ENCODE results near the gene WASF2. TPM values are rescaled to one million over a fixed set of nuclear protein-coding genes. Genes with fewer than 3 reads are reported as not detected.

Gene WASF2
- total and polyA plus RNA-seq, 2 of the 13 experiments (the other 11 are each of a cell fraction or from before 2014, with no cell fraction given), result 10.4 to 27.7 TPM

DNA sequence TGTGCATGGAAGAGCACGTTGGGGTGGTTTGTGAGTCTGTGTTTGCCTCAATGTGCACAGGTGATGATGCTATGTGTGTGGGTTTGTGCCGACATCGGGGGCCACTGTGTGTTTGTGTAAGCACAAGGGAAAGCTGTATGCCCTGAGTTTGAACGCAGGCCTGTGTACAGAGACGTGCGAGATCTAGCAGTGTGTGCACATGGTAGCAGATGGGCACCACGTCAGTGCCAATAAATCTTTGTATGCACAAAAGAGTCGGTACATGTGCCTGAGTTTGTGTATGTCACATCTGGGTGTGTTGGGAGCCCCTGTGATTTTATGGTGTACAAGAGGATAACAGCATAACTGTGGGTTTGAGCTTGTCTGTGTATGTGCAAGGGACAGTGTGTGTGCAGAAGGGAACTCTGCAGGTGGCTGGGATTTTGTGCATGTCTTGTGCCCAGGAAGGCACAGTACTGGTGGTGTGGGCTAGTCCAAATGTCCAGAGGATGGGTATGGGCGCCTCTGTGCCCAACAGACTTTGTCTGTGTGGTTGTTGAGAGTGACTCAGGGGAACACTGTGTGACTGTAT is 32.0 kb upstream of the WASF2 start:
- ChIA-PET CTCF (ENCODE audit: low intra/inter-chr PET ratio, low total read pairs) (interaction anchor here (1.0 to 2.3 kb wide), 2 partner anchors 84 to 141 kb away, joined by 3 to 7 read pairs; no protein-coding TSS in a partner anchor), POLR2A (interaction anchor here (0.6 to 2.7 kb wide), 2 partner anchors 22 to 41 kb away, joined by 3 to 10 read pairs; no protein-coding TSS in a partner anchor)
- intact Hi-C loops (cut with micrococcal nuclease; ENCODE audit: unreplicated experiment) (no loop called here), in situ Hi-C loops (cut with HindIII; ENCODE audit: extremely low pct_ligation_motif_present, low pct_unique_long_range_greater_than_20kb) (no loop called here)
- H3K27me3 ChIP-seq (ENCODE audit: control insufficient read depth in 1 of 2, insufficient read depth in 2 of 2, low read length in 2 of 2), result no peaks in the 10 kb centered on the region
- ATAC-seq (peak; percentile 1; the same call in 2 of the 3 replicates), DNase-seq (ENCODE audit: low spot score) (no peak), FAIRE-seq (no peak)
- no peaks in the 10 kb centered on the region for H3K36me3 ChIP-seq (replicated peaks in 1 of 2; ENCODE audit: control insufficient read depth in 1 of 2, insufficient read depth in 2 of 2, low read length in 2 of 2)
- no peaks in the 10 kb centered on the region for H4K20me1 ChIP-seq (ENCODE audit: insufficient read depth, low read length)
- WGBS (ENCODE audit: low lambda C conversion rate), result 25% methylated on average over 9 of the region's 9 CpGs
- no peak overlapping the region for H2AFZ ChIP-seq (ENCODE audit: low read length)
- peak overlapping the region; percentile 95 for H3K4me2 ChIP-seq (ENCODE audit: low read depth, low read length)
- peaks cover 98% of the 10 kb centered on the region for H3K4me1 ChIP-seq (ENCODE audit: insufficient read depth, low read length)
- H3K9me3 ChIP-seq (ENCODE audit: low read length), result no peaks in the 10 kb centered on the region
- H3K4me3 ChIP-seq (replicated peaks in 1 of 3; ENCODE audit: insufficient read depth in 1 of 3, low read depth in 2 of 3, low read length in 3 of 3), result peak overlapping the region; percentile 26 to 67 (median 43); a peak in 5 of 6 replicates
- H3K27ac ChIP-seq (ENCODE audit: extremely low read length, insufficient read depth, low read length), result peak overlapping the region; percentile 57
- H3K79me2 ChIP-seq (ENCODE audit: insufficient read depth, low read length), result no peaks in the 10 kb centered on the region
- BruUV-seq (replicated peaks), result no TSS peak
- H3K9ac ChIP-seq (ENCODE audit: insufficient read depth, low read depth, low read length), result peak overlapping the region; percentile 52
- TF ChIP-seq BRCA1 (CRISPR knock-in tag; IDR thresholded peaks at IDR 0.05) (no peak), MXD4 (CRISPR knock-in tag; IDR thresholded peaks at IDR 0.05) (no peak), FOXA1 (IDR thresholded peaks at IDR 0.05) (no peak), FOXA1 (CRISPR knock-in tag; IDR thresholded peaks at IDR 0.05) (0 out of 2 replicates have a peak, but pooled peaks have one; percentile 16), ZNF230 (CRISPR knock-in tag; IDR thresholded peaks at IDR 0.05) (0 out of 2 replicates have a peak, but pooled peaks have one; percentile 10), ZSCAN31 (CRISPR knock-in tag; IDR thresholded peaks at IDR 0.05; ENCODE audit: low read depth) (0 out of 2 replicates have a peak, but pooled peaks have one; percentile 13), POLR2A (IDR thresholded peaks at IDR 0.05; ENCODE audit: insufficient read depth in 1 of 2, low read depth in 2 of 2, low read length in 2 of 2) (no peak), ZMYM2 (CRISPR knock-in tag; IDR thresholded peaks at IDR 0.05) (peak; percentile 58; the same call in 1 of the 2 replicates), ZNF646 (CRISPR knock-in tag; IDR thresholded peaks at IDR 0.05) (peak; percentile 55; the same call in 1 of the 2 replicates), ESRRA (CRISPR knock-in tag; IDR thresholded peaks at IDR 0.05; ENCODE audit: low read depth) (0 out of 2 replicates have a peak, but pooled peaks have one; percentile 13)
- TF ChIP-seq, protein P1, sequence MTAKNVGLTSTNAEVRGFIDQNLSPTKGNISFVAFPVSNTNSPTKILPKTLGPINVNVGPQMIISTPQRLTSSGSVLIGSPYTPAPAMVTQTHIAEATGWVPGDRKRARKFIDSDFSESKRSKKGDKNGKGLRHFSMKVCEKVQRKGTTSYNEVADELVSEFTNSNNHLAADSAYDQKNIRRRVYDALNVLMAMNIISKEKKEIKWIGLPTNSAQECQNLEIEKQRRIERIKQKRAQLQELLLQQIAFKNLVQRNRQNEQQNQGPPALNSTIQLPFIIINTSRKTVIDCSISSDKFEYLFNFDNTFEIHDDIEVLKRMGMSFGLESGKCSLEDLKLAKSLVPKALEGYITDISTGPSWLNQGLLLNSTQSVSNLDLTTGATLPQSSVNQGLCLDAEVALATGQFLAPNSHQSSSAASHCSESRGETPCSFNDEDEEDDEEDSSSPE (CRISPR knock-in tag; IDR thresholded peaks at IDR 0.05), result no peak
- TF ChIP-seq, protein P2, sequence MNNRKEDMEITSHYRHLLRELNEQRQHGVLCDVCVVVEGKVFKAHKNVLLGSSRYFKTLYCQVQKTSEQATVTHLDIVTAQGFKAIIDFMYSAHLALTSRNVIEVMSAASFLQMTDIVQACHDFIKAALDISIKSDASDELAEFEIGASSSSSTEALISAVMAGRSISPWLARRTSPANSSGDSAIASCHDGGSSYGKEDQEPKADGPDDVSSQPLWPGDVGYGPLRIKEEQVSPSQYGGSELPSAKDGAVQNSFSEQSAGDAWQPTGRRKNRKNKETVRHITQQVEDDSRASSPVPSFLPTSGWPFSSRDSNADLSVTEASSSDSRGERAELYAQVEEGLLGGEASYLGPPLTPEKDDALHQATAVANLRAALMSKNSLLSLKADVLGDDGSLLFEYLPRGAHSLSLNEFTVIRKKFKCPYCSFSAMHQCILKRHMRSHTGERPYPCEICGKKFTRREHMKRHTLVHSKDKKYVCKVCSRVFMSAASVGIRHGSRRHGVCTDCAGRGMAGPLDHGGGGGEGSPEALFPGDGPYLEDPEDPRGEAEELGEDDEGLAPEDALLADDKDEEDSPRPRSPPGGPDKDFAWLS (CRISPR knock-in tag; IDR thresholded peaks at IDR 0.05; ENCODE audit: borderline replicate concordance), result no peak
- TF ChIP-seq, protein P3, sequence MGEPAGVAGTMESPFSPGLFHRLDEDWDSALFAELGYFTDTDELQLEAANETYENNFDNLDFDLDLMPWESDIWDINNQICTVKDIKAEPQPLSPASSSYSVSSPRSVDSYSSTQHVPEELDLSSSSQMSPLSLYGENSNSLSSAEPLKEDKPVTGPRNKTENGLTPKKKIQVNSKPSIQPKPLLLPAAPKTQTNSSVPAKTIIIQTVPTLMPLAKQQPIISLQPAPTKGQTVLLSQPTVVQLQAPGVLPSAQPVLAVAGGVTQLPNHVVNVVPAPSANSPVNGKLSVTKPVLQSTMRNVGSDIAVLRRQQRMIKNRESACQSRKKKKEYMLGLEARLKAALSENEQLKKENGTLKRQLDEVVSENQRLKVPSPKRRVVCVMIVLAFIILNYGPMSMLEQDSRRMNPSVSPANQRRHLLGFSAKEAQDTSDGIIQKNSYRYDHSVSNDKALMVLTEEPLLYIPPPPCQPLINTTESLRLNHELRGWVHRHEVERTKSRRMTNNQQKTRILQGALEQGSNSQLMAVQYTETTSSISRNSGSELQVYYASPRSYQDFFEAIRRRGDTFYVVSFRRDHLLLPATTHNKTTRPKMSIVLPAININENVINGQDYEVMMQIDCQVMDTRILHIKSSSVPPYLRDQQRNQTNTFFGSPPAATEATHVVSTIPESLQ (CRISPR knock-in tag; conservative IDR thresholded peaks at IDR 0.05), result no peak
